HEK293 (cell line): Measurements from ENCODE around the gene ZFP57.
A peak's percentile ranks its signal among the peaks of the same experiment; 100 is the strongest.

Experiments used
- CTCF ChIA-PET: fragments of 350-600 bp; formaldehyde crosslinking; extraction: SDS; loops from one replicate; lab custom pipeline; 2021; ENCODE audit warnings: antibody characterized with exemption; lab: Yijun Ruan, JAX
- POLR2A ChIA-PET: fragments of 300-600 bp; formaldehyde crosslinking; extraction: SDS; loops from one replicate; lab custom pipeline; 2020; ENCODE audit warnings: antibody characterized with exemption, inconsistent platforms; lab: Yijun Ruan, JAX
- H3K27ac ChIP-seq: fragments of 200-500 bp; sonication (Bioruptor generic); 2 replicates; pipeline ENCODE4 v1.5.1; 2014; ENCODE audit warnings: low read depth, low read length, control low read depth, inconsistent platforms; ENCODE audit errors: extremely low read depth
- H3K36me3 ChIP-seq, 2 experiments: fragments of 200-500 bp in 1 of 2; sonication (Bioruptor generic) in 1 of 2; 1 replicate in 1 of 2; 2 replicates in 1 of 2; pipeline ENCODE4 v1.5.1; 2014 to 2017; ENCODE audit warnings: inconsistent platforms in 2 of 2, low read length in 2 of 2; ENCODE audit not compliant: control insufficient read depth in 2 of 2, insufficient read depth in 1 of 2
- H3K4me1 ChIP-seq: fragments of 200-500 bp; sonication (Bioruptor generic); 2 replicates; pipeline ENCODE4 v1.5.1; 2014; ENCODE audit warnings: mild to moderate bottlenecking, low read length, inconsistent platforms; ENCODE audit not compliant: control insufficient read depth, insufficient read depth
- H3K4me3 ChIP-seq: 2 replicates; pipeline ENCODE4 v1.5.1; 2011; ENCODE audit warnings: low read depth, mild to moderate bottlenecking, control low read depth, low read length, moderate library complexity
- H3K9me3 ChIP-seq: fragments of 200-500 bp; sonication (Bioruptor generic); 2 replicates; pipeline ENCODE4 v1.5.1; 2014; ENCODE audit warnings: low read depth, low read length, inconsistent platforms; ENCODE audit not compliant: control insufficient read depth, insufficient read depth
- HOXA7 ChIP-seq: sonication (generic); formaldehyde crosslinking; IDR thresholded peaks from 2 replicates; pipeline ENCODE4 v1.8.1; 2022; ENCODE audit warnings: missing genetic modification reagents, borderline replicate concordance
- KLF1 ChIP-seq: fragments of 450-650 bp; formaldehyde crosslinking; IDR thresholded peaks from 2 replicates; pipeline ENCODE4 v1.5.1; 2016; ENCODE audit warnings: missing biosample characterization, missing genetic modification characterization
- PRDM1 ChIP-seq: fragments of 450-650 bp; formaldehyde crosslinking; IDR thresholded peaks from 2 replicates; pipeline ENCODE4; 2016; ENCODE audit warnings: missing biosample characterization, missing genetic modification characterization
- TRIM28 ChIP-seq: IDR thresholded peaks from 2 replicates; pipeline ENCODE4 v1.6.1; 2011; ENCODE audit warnings: low read length, control low read depth, borderline replicate concordance
- ZBTB17 ChIP-seq: fragments of 450-650 bp; formaldehyde crosslinking; IDR thresholded peaks from 2 replicates; pipeline ENCODE4 v1.5.1; 2016; ENCODE audit warnings: missing biosample characterization, missing genetic modification characterization
- ZNF16 ChIP-seq: fragments of 450-650 bp; formaldehyde crosslinking; IDR thresholded peaks from 2 replicates; pipeline ENCODE4 v1.5.1; 2016; ENCODE audit warnings: low read depth, missing biosample characterization, missing genetic modification characterization
- ZNF248 ChIP-seq: fragments of 450-650 bp; formaldehyde crosslinking; IDR thresholded peaks from 2 replicates; pipeline ENCODE4 v1.5.1; 2017; ENCODE audit warnings: missing biosample characterization, missing genetic modification characterization
- ZNF302 ChIP-seq: fragments of 450-650 bp; formaldehyde crosslinking; IDR thresholded peaks from 2 replicates; pipeline ENCODE4 v1.5.1; 2016; ENCODE audit warnings: missing biosample characterization, missing genetic modification characterization, low read depth
- ZNF423 ChIP-seq: fragments of 450-650 bp; formaldehyde crosslinking; IDR thresholded peaks from 2 replicates; pipeline ENCODE4 v1.5.1; 2016; ENCODE audit warnings: missing biosample characterization, missing genetic modification characterization
- ZNF473 ChIP-seq: fragments of 450-650 bp; formaldehyde crosslinking; IDR thresholded peaks from 2 replicates; pipeline ENCODE4 v1.5.1; 2017; ENCODE audit warnings: missing biosample characterization, missing genetic modification characterization
- ZNF529 ChIP-seq: fragments of 450-650 bp; formaldehyde crosslinking; IDR thresholded peaks from 2 replicates; pipeline ENCODE4 v1.5.1; 2017; ENCODE audit warnings: missing genetic modification characterization, missing biosample characterization; ENCODE audit not compliant: insufficient replicate concordance
- ZNF654 ChIP-seq: fragments of 450-650 bp; formaldehyde crosslinking; IDR thresholded peaks from 2 replicates; pipeline ENCODE4 v1.5.1; 2016; ENCODE audit warnings: low read depth, missing biosample characterization, missing genetic modification characterization
- TF ChIP-seq, protein P1 (sequence below): fragments of 450-650 bp; formaldehyde crosslinking; IDR thresholded peaks from 2 replicates; pipeline ENCODE4 v1.5.1; 2016; ENCODE audit warnings: missing biosample characterization, missing genetic modification characterization
- TF ChIP-seq, protein P2 (sequence below): fragments of 450-650 bp; formaldehyde crosslinking; IDR thresholded peaks from 2 replicates; pipeline ENCODE4 v1.5.1; 2017; ENCODE audit warnings: missing biosample characterization, missing genetic modification characterization
- TF ChIP-seq, protein P3 (sequence below): fragments of 450-650 bp; IDR thresholded peaks from 2 replicates; pipeline ENCODE4 v1.5.1; 2018; ENCODE audit warnings: missing biosample characterization, missing genetic modification characterization

Gene ZFP57

DNA sequence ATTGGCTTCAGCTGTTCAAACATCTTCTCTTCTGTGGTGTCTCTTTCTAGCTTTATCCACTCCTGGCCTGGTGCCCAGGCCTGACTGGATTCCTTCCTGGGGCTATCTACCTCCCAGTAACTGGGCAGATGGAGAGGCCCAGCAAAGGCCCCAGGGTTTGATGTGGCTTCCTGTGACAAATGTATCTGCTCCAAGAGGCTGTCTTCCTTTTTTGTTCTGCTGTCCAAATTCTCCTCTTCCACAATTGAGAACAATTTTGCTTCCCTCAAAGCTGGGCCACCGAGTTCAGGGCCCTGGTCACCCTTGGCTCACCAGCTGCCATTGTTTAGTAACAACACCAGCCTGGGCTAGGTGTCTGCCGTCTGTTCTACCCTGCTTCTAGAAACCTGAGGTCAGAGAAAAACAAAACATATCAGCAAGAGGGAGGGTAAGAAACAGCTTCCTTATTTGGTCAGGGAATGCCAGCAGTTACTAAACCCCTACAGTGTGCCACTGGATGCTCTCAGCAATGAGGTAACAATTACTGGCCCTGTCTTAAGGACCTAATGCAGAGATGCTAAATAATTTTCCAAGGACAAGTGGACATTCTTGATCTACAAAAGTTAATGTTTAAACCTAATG lies 3.9 kb downstream of the ZFP57 start:
- H3K4me1 ChIP-seq = no peaks in the 10 kb centered on the region
- POLR2A ChIA-PET = interaction anchor here (0.7 kb wide), 1 partner anchor 44 kb away, joined by 3 read pairs; the partner anchor contains the start of gene GABBR1
- H3K27ac ChIP-seq = no peak overlapping the region
- no peak overlapping the region for H3K4me3 ChIP-seq
- no peaks in the 10 kb centered on the region for H3K9me3 ChIP-seq
- TF ChIP-seq ZNF302 (no peak), TRIM28 (peak; percentile 53; the same call in 1 of the 2 replicates)
- CTCF ChIA-PET = interaction anchor here (0.6 to 4.2 kb wide), 7 partner anchors 13 to 60 kb away, joined by 3 to 42 read pairs (median 6); no protein-coding TSS in a partner anchor
- H3K36me3 ChIP-seq = no peaks in the 10 kb centered on the region

DNA sequence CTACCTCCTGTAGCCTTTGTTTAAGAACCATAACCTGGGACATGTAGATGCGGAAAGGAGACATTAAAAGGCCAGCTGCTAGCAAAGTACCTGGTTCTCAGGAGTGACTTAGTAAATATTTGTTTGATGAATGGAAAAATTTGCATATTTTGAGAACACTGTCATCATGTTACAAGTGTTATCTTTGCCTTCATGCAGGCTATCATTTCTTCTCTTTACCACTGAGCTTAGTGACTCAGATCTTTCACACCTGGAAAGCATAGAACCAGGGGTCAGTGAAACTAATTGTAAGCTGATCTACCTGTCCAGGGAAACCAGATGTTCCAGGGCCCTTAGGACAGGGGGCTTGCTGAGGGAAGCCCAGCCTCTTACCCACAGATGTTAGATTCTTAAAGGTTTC lies 5.4 kb downstream of the ZFP57 start:
- Histone ChIP-seq H3K36me3 (no peaks in the 10 kb centered on the region), H3K4me1 (no peaks in the 10 kb centered on the region), H3K4me3 (no peak overlapping the region), H3K9me3 (no peaks in the 10 kb centered on the region), H3K27ac (no peak overlapping the region)
- ChIA-PET POLR2A (interaction anchor here (0.7 to 1.0 kb wide), 2 partner anchors 26 to 1376 kb away, joined by 4 to 7 read pairs; no protein-coding TSS in a partner anchor), CTCF (interaction anchor here (0.6 to 4.2 kb wide), 8 partner anchors 10 to 1017 kb away, joined by 3 to 42 read pairs (median 6); no protein-coding TSS in a partner anchor)
- TF ChIP-seq ZNF423 = no peak
- TF ChIP-seq, protein P1, sequence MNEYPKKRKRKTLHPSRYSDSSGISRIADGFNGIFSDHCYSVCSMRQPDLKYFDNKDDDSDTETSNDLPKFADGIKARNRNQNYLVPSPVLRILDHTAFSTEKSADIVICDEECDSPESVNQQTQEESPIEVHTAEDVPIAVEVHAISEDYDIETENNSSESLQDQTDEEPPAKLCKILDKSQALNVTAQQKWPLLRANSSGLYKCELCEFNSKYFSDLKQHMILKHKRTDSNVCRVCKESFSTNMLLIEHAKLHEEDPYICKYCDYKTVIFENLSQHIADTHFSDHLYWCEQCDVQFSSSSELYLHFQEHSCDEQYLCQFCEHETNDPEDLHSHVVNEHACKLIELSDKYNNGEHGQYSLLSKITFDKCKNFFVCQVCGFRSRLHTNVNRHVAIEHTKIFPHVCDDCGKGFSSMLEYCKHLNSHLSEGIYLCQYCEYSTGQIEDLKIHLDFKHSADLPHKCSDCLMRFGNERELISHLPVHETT (tag by site-specific recombination) = no peak
- TF ChIP-seq PRDM1 (tag by site-specific recombination) = no peak
- no peak for TF ChIP-seq KLF1 (tag by site-specific recombination)
- no peak for TF ChIP-seq ZNF654 (tag by site-specific recombination)
- TF ChIP-seq HOXA7 (CRISPR knock-in tag) = no peak
- TF ChIP-seq ZNF473 = no peak
- no peak for TF ChIP-seq ZNF529 (tag by site-specific recombination)
- TF ChIP-seq, protein P2, sequence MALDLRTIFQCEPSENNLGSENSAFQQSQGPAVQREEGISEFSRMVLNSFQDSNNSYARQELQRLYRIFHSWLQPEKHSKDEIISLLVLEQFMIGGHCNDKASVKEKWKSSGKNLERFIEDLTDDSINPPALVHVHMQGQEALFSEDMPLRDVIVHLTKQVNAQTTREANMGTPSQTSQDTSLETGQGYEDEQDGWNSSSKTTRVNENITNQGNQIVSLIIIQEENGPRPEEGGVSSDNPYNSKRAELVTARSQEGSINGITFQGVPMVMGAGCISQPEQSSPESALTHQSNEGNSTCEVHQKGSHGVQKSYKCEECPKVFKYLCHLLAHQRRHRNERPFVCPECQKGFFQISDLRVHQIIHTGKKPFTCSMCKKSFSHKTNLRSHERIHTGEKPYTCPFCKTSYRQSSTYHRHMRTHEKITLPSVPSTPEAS (tag by site-specific recombination) = no peak
- TF ChIP-seq ZNF16 (tag by site-specific recombination) = no peak
- TF ChIP-seq ZNF248 = no peak

DNA sequence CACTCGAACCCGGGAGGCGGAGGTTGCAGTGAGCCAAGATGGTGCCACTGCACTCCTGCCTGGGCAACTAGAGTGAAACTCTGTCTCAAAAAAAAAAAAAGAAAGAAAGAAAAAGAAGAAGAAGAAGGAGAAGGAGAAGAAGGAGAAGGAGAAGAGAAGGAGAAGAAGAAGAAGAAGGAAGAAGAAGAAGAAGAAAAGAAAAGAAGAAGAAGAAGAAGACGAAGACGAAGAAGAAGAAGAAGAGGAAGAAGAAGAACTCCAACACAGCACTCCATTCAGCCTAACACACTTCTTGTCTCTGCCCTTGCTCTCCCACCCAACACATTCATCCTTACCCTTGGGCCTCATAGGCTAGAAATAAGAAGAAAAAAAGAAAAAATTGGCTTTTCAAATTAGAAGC lies 6.9 kb downstream of the ZFP57 start:
- no peak overlapping the region for H3K27ac ChIP-seq
- no peak for TF ChIP-seq ZBTB17
- TF ChIP-seq, protein P3, sequence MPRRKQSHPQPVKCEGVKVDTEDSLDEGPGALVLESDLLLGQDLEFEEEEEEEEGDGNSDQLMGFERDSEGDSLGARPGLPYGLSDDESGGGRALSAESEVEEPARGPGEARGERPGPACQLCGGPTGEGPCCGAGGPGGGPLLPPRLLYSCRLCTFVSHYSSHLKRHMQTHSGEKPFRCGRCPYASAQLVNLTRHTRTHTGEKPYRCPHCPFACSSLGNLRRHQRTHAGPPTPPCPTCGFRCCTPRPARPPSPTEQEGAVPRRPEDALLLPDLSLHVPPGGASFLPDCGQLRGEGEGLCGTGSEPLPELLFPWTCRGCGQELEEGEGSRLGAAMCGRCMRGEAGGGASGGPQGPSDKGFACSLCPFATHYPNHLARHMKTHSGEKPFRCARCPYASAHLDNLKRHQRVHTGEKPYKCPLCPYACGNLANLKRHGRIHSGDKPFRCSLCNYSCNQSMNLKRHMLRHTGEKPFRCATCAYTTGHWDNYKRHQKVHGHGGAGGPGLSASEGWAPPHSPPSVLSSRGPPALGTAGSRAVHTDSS = peak; percentile 66; the same call in 1 of the 2 replicates
- TF ChIP-seq, all 188 proteins: peak for 1
- Histone ChIP-seq H3K4me1 (no peaks in the 10 kb centered on the region), H3K9me3 (no peaks in the 10 kb centered on the region), H3K36me3 (no peaks in the 10 kb centered on the region), H3K4me3 (no peak overlapping the region)
- CTCF ChIA-PET = interaction anchor here (0.8 to 4.2 kb wide), 4 partner anchors 20 to 28 kb away, joined by 3 to 15 read pairs (median 8); no protein-coding TSS in a partner anchor
- POLR2A ChIA-PET = no interaction called here
